Loucy (cell line): ENCODE data around the gene SCAF1.

Experiments
- H2AFZ ChIP-seq: fragments of 200-600 bp; sonication (generic); 2 replicates; pipeline ENCODE4 v1.6.0; 2016; ENCODE audit warnings: antibody characterized with exemption, mild to moderate bottlenecking, low read length, moderate library complexity
- H3F3A ChIP-seq: fragments of 200-600 bp; 2 replicates; pipeline ENCODE4 v1.6.0; 2016; ENCODE audit warnings: antibody characterized with exemption, low read depth, mild to moderate bottlenecking
- H3K27me3 ChIP-seq: fragments of 200-600 bp; sonication (generic); 2 replicates; pipeline ENCODE4 v1.6.1; 2014; ENCODE audit warnings: low read length, mild to moderate bottlenecking; ENCODE audit not compliant: insufficient read depth, poor library complexity, severe bottlenecking
- H3K36me3 ChIP-seq: fragments of 200-600 bp; sonication (generic); 2 replicates; pipeline ENCODE4 v1.6.1; 2016; ENCODE audit warnings: low read length; ENCODE audit not compliant: insufficient read depth
- H3K4me1 ChIP-seq: fragments of 200-600 bp; sonication (generic); 2 replicates; pipeline ENCODE4 v1.5.1; 2014; ENCODE audit warnings: low read length, mild to moderate bottlenecking; ENCODE audit not compliant: insufficient read depth, poor library complexity, severe bottlenecking
- H3K4me2 ChIP-seq: fragments of 200-600 bp; sonication (generic); 2 replicates; pipeline ENCODE4 v1.6.0; 2014; ENCODE audit warnings: antibody characterized with exemption, low read length, low read depth, mild to moderate bottlenecking; ENCODE audit not compliant: poor library complexity, severe bottlenecking
- H3K4me3 ChIP-seq: fragments of 200-600 bp; sonication (generic); 2 replicates; pipeline ENCODE4 v1.5.1; 2014; ENCODE audit warnings: low read length, mild to moderate bottlenecking, mixed read lengths; ENCODE audit not compliant: poor library complexity, severe bottlenecking
- H3K79me2 ChIP-seq: fragments of 200-600 bp; sonication (generic); 2 replicates; pipeline ENCODE4 v1.6.1; 2014; ENCODE audit warnings: low read length; ENCODE audit not compliant: insufficient read depth
- H3K9ac ChIP-seq: fragments of 200-600 bp; sonication (generic); 2 replicates; pipeline ENCODE4 v1.6.0; 2014; ENCODE audit warnings: mild to moderate bottlenecking, low read depth, low read length, moderate library complexity; ENCODE audit not compliant: poor library complexity, severe bottlenecking
- H3K9me2 ChIP-seq: fragments of 200-600 bp; sonication (generic); replicated peaks from 2 replicates; pipeline ENCODE4 v1.6.1; 2016; ENCODE audit warnings: low read depth, low read length, mixed read lengths
- H3K9me3 ChIP-seq: fragments of 200-600 bp; sonication (generic); 2 replicates; pipeline ENCODE4 v1.6.1; 2014; ENCODE audit warnings: mild to moderate bottlenecking, antibody characterized with exemption, low read length, low read depth; ENCODE audit not compliant: insufficient read depth
- H4K20me1 ChIP-seq: fragments of 200-600 bp; sonication (generic); 2 replicates; pipeline ENCODE4 v1.6.0; 2014; ENCODE audit warnings: antibody characterized with exemption, low read length, mild to moderate bottlenecking; ENCODE audit not compliant: insufficient read depth, poor library complexity, severe bottlenecking
- EZH2phosphoT487 ChIP-seq: fragments of 200-600 bp; IDR thresholded peaks from 2 replicates; pipeline ENCODE4 v1.6.1; 2018; ENCODE audit warnings: antibody characterized with exemption, mild to moderate bottlenecking, moderate library complexity, borderline replicate concordance
- TF ChIP-seq, protein P1 (sequence below): fragments of 200-600 bp; sonication (generic); conservative IDR thresholded peaks from 2 replicates; pipeline ENCODE4 v1.5.1; 2014; ENCODE audit warnings: mild to moderate bottlenecking, antibody characterized with exemption, low read length

SCAF1 gene

GRCh38 chr19:49605605-49606004 lies 36.4 kb upstream of the SCAF1 start:
- H3K9ac ChIP-seq = no peak overlapping the region
- TF ChIP-seq, protein P1, sequence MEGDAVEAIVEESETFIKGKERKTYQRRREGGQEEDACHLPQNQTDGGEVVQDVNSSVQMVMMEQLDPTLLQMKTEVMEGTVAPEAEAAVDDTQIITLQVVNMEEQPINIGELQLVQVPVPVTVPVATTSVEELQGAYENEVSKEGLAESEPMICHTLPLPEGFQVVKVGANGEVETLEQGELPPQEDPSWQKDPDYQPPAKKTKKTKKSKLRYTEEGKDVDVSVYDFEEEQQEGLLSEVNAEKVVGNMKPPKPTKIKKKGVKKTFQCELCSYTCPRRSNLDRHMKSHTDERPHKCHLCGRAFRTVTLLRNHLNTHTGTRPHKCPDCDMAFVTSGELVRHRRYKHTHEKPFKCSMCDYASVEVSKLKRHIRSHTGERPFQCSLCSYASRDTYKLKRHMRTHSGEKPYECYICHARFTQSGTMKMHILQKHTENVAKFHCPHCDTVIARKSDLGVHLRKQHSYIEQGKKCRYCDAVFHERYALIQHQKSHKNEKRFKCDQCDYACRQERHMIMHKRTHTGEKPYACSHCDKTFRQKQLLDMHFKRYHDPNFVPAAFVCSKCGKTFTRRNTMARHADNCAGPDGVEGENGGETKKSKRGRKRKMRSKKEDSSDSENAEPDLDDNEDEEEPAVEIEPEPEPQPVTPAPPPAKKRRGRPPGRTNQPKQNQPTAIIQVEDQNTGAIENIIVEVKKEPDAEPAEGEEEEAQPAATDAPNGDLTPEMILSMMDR = no peak
- TF ChIP-seq EZH2phosphoT487 = no peak
- peaks cover 60% of the 10 kb centered on the region for H3K79me2 ChIP-seq
- H3F3A ChIP-seq = no peaks in the 10 kb centered on the region
- H3K4me3 ChIP-seq = no peak overlapping the region
- H3K27me3 ChIP-seq = no peaks in the 10 kb centered on the region
- no peaks in the 10 kb centered on the region for H3K9me2 ChIP-seq
- H3K4me2 ChIP-seq = no peak overlapping the region
- H3K9me3 ChIP-seq = no peaks in the 10 kb centered on the region
- peaks cover 15% of the 10 kb centered on the region for H4K20me1 ChIP-seq
- H3K4me1 ChIP-seq = no peaks in the 10 kb centered on the region
- H3K36me3 ChIP-seq = peaks cover 40% of the 10 kb centered on the region; the same call in 1 of the 2 replicates
- no peak overlapping the region for H2AFZ ChIP-seq

DNA sequence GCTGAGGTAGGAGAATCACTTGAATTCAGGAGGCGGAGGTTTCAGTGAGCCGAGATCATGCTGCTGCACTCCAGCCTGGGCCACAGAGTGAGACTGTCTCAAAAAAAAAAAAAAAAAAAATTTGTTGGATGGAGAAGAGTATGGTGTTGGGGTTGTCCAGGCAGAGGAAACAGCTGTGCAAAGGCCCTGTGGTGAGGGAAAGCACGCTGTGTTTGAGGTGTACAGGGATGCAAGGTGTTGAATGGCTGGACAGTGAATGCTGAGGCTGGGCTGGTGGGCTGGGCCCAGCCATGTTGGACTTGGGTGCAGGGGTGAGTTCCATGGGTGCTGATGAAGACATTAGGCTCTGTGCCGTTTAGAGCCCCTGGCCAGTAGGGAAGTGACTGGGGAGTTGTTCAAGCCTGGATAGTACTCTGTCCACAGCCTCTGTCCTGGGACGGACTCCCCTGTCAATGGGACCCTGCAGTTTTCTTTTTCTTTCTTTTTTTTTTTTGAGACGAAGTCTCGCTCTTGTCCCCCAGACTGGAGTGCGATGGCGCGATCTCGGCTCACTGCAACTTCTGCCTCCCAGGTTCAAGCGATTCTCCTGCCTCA lies 32.4 kb upstream of the SCAF1 start:
- TF ChIP-seq EZH2phosphoT487 = no peak
- TF ChIP-seq, protein P1 = no peak
- Histone ChIP-seq H3K79me2 (peaks cover 66% of the 10 kb centered on the region), H3K36me3 (peaks cover 24% of the 10 kb centered on the region; the same call in 1 of the 2 replicates)

GRCh38 chr19:49613374-49613773 lies 28.6 kb upstream of the SCAF1 start:
- Histone ChIP-seq H3K9me3 (no peaks in the 10 kb centered on the region), H3K9me2 (no peaks in the 10 kb centered on the region), H4K20me1 (peaks cover 18% of the 10 kb centered on the region), H3K27me3 (no peaks in the 10 kb centered on the region), H3K36me3 (peaks cover 56% of the 10 kb centered on the region), H3K4me2 (no peak overlapping the region), H3K79me2 (peaks cover 44% of the 10 kb centered on the region; the same call in 1 of the 2 replicates), H3K4me1 (no peaks in the 10 kb centered on the region), H3F3A (no peaks in the 10 kb centered on the region), H3K4me3 (no peak overlapping the region), H3K9ac (no peak overlapping the region), H2AFZ (no peak overlapping the region)
- TF ChIP-seq, protein P1 = no peak
- TF ChIP-seq EZH2phosphoT487 = no peak

More for the DNA sequence above, 32.4 kb upstream of the SCAF1 start:
- Histone ChIP-seq H3K4me1 (no peaks in the 10 kb centered on the region), H3K9ac (no peak overlapping the region), H3F3A (no peaks in the 10 kb centered on the region), H3K27me3 (no peaks in the 10 kb centered on the region), H4K20me1 (peaks cover 21% of the 10 kb centered on the region), H2AFZ (no peak overlapping the region), H3K4me3 (no peak overlapping the region), H3K4me2 (no peak overlapping the region), H3K9me3 (no peaks in the 10 kb centered on the region), H3K9me2 (no peaks in the 10 kb centered on the region)
